ENCODE results near the gene CLCN5.

The CLCN5 gene

GRCh38 chrX:50071494-50071893 lies 149.1 kb downstream of the CLCN5 start:
- FAIRE-seq = no peak
- no peak for DNase-seq (ENCODE audit: extremely low spot score, insufficient read length, low read depth)

- peak; percentile 52 for FAIRE-seq
- no peak for DNase-seq (ENCODE audit: extremely low spot score, insufficient read length, low read depth)
These were observed 149.7 kb downstream of the CLCN5 start for GRCh38 chrX:50072110-50072509.

- DNase-seq (ENCODE audit: extremely low spot score, insufficient read length, low read depth) = no peak
- FAIRE-seq = no peak
These were observed 151.2 kb downstream of the CLCN5 start for GRCh38 chrX:50073601-50074000.

GRCh38 chrX:50075630-50076339 lies 153.4 kb downstream of the CLCN5 start:
- no peak for DNase-seq (ENCODE audit: extremely low spot score, insufficient read length, low read depth)
- FAIRE-seq = no peak

- FAIRE-seq (peak; percentile 74), DNase-seq (ENCODE audit: extremely low spot score, insufficient read length, low read depth) (no peak)
These were observed 159.0 kb downstream of the CLCN5 start for GRCh38 chrX:50081282-50081889.

GRCh38 chrX:50082741-50083140 lies 160.3 kb downstream of the CLCN5 start:
- FAIRE-seq = no peak

GRCh38 chrX:50088645-50089044 lies 166.2 kb downstream of the CLCN5 start:
- DNase-seq (ENCODE audit: extremely low spot score, insufficient read length, low read depth) (no peak), FAIRE-seq (no peak)

More at GRCh38 chrX:50082741-50083140, 160.3 kb downstream of the CLCN5 start:
- DNase-seq (ENCODE audit: extremely low spot score, insufficient read length, low read depth) = no peak

- FAIRE-seq (peak; percentile 42), DNase-seq (ENCODE audit: extremely low spot score, insufficient read length, low read depth) (no peak)
These were observed 171.2 kb downstream of the CLCN5 start for GRCh38 chrX:50093625-50094024.

GRCh38 chrX:50097071-50097470 lies 174.7 kb downstream of the CLCN5 start:
- FAIRE-seq (peak; percentile 44), DNase-seq (ENCODE audit: extremely low spot score, insufficient read length, low read depth) (no peak)

- no peak for FAIRE-seq
- DNase-seq (ENCODE audit: extremely low spot score, insufficient read length, low read depth) = no peak
These were observed 175.8 kb downstream of the CLCN5 start for GRCh38 chrX:50098241-50098640.

GRCh38 chrX:50098749-50099148 lies 176.4 kb downstream of the CLCN5 start:
- no peak for FAIRE-seq

GRCh38 chrX:50099331-50099730 lies 176.9 kb downstream of the CLCN5 start:
- no peak for FAIRE-seq
- no peak for DNase-seq (ENCODE audit: extremely low spot score, insufficient read length, low read depth)

More at GRCh38 chrX:50098749-50099148, 176.4 kb downstream of the CLCN5 start:
- DNase-seq (ENCODE audit: extremely low spot score, insufficient read length, low read depth) = no peak

- DNase-seq (ENCODE audit: extremely low spot score, insufficient read length, low read depth) = no peak
- FAIRE-seq = peak; percentile 76
These were observed 177.8 kb downstream of the CLCN5 start for GRCh38 chrX:50100188-50100587.

GRCh38 chrX:50103176-50103575 lies 180.8 kb downstream of the CLCN5 start:
- DNase-seq (ENCODE audit: extremely low spot score, insufficient read length, low read depth) = no peak
- FAIRE-seq = no peak

GRCh38 chrX:50103866-50104566 lies 181.6 kb downstream of the CLCN5 start:
- DNase-seq (ENCODE audit: extremely low spot score, insufficient read length, low read depth) (no peak), FAIRE-seq (no peak)

- no peak for DNase-seq (ENCODE audit: extremely low spot score, insufficient read length, low read depth)
- FAIRE-seq = no peak
These were observed 183.8 kb downstream of the CLCN5 start for GRCh38 chrX:50106051-50106675.

GRCh38 chrX:50107470-50107869 lies 185.1 kb downstream of the CLCN5 start:
- FAIRE-seq (no peak), DNase-seq (ENCODE audit: extremely low spot score, insufficient read length, low read depth) (no peak)

GRCh38 chrX:50108264-50108663 lies 185.9 kb downstream of the CLCN5 start:
- no peak for FAIRE-seq

GRCh38 chrX:50111742-50112141 lies 189.3 kb downstream of the CLCN5 start:
- DNase-seq (ENCODE audit: extremely low spot score, insufficient read length, low read depth) (no peak), FAIRE-seq (no peak)

More at GRCh38 chrX:50108264-50108663, 185.9 kb downstream of the CLCN5 start:
- no peak for DNase-seq (ENCODE audit: extremely low spot score, insufficient read length, low read depth)

- DNase-seq (ENCODE audit: extremely low spot score, insufficient read length, low read depth) (no peak), FAIRE-seq (no peak)
These were observed 191.7 kb downstream of the CLCN5 start for GRCh38 chrX:50114113-50114512.

GRCh38 chrX:50115973-50116372 lies 193.6 kb downstream of the CLCN5 start:
- FAIRE-seq (no peak), DNase-seq (ENCODE audit: extremely low spot score, insufficient read length, low read depth) (no peak)

Measured in GM18507 (cell line).